H1 (cell line): ENCODE measurements around the gene NFKB1. TPM values are rescaled to one million over a fixed set of nuclear protein-coding genes. Genes with fewer than 3 reads are reported as not detected.

Experiments
- CTCF ChIA-PET: fragments of 300-600 bp; sonication (Branson Sonifier 250); formaldehyde crosslinking; loops from one replicate; lab custom pipeline; 2021; ENCODE audit not compliant: partially characterized antibody; lab: Charles Lee
- POLR2A ChIA-PET: fragments of 300-600 bp; sonication (Branson Sonifier 250); formaldehyde crosslinking; loops from one replicate; lab custom pipeline; 2021; ENCODE audit warnings: inconsistent platforms; ENCODE audit not compliant: partially characterized antibody; lab: Charles Lee
- DNase-seq, 2 experiments: peaks; one replicate each; pipeline versions ENCODE4 v3.0.0 to v3.0.0-alpha.2; 2010 to 2022; ENCODE audit warnings: low spot score in 2 of 2, low read depth in 1 of 2, mixed read lengths in 1 of 2
- FAIRE-seq: peaks from 2 replicates; lab custom pipeline; 2011; peaks lifted over from hg19 to GRCh38; lab: Jason Lieb, UNC
- H2AFZ ChIP-seq: 2 replicates; pipeline ENCODE4 v1.8.1; 2012; ENCODE audit warnings: low read length, inconsistent platforms
- H2AK5ac ChIP-seq: 2 replicates; pipeline ENCODE4 v1.6.1; 2013; ENCODE audit warnings: low read depth, low read length
- H2BK120ac ChIP-seq: replicated peaks from 2 replicates; pipeline ENCODE3; 2013; ENCODE audit warnings: low read depth, low read length, inconsistent platforms
- H2BK12ac ChIP-seq: 2 replicates; pipeline ENCODE4 v1.6.1; 2013; ENCODE audit warnings: low read depth, low read length
- H2BK15ac ChIP-seq: 2 replicates; pipeline ENCODE4 v1.6.1; 2013; ENCODE audit warnings: low read length
- H2BK20ac ChIP-seq: 2 replicates; pipeline ENCODE4 v1.6.1; 2013; ENCODE audit warnings: low read length
- H2BK5ac ChIP-seq: 2 replicates; pipeline ENCODE4 v1.6.1; 2013; ENCODE audit warnings: low read depth, low read length
- H3K14ac ChIP-seq: 2 replicates; pipeline ENCODE4 v1.6.1; 2013; ENCODE audit warnings: inconsistent platforms; ENCODE audit not compliant: insufficient read length
- H3K18ac ChIP-seq: 2 replicates; pipeline ENCODE4 v1.6.1; 2013; ENCODE audit warnings: low read length; ENCODE audit errors: extremely low read depth
- H3K23ac ChIP-seq: 2 replicates; pipeline ENCODE4 v1.6.1; 2013; ENCODE audit warnings: inconsistent platforms; ENCODE audit not compliant: insufficient read length
- H3K23me2 ChIP-seq: 2 replicates; pipeline ENCODE4 v1.6.1; 2013; ENCODE audit warnings: low read depth, low read length
- H3K27ac ChIP-seq: 2 replicates; pipeline ENCODE4 v1.6.1; 2011; ENCODE audit warnings: low read depth, low read length, inconsistent platforms
- H3K27me3 ChIP-seq, 4 experiments: replicated peaks in 1 of 4; 1 replicate in 1 of 4; 2 replicates in 3 of 4; pipeline versions ENCODE4 v1.6.1 to v1.8.1; 2011 to 2013; ENCODE audit warnings: low read length in 3 of 4, mild to moderate bottlenecking in 3 of 4, inconsistent platforms in 2 of 4, mixed read lengths in 2 of 4, moderate library complexity in 1 of 4; ENCODE audit not compliant: control insufficient read depth in 3 of 4, insufficient read depth in 3 of 4; ENCODE audit errors: extremely low read depth in 1 of 4
- H3K36me3 ChIP-seq, 4 experiments: 2 replicates each; pipeline versions ENCODE4 v1.6.1 to v1.8.1; 2011 to 2013; ENCODE audit warnings: mild to moderate bottlenecking in 4 of 4, low read length in 3 of 4, moderate library complexity in 2 of 4, control low read depth in 1 of 4, inconsistent platforms in 1 of 4; ENCODE audit not compliant: insufficient read depth in 4 of 4, control insufficient read depth in 2 of 4
- H3K4ac ChIP-seq: replicated peaks from 2 replicates; pipeline ENCODE3; 2013; ENCODE audit warnings: low read length, low read depth, mixed read lengths, inconsistent platforms; ENCODE audit not compliant: insufficient read length
- H3K4me1 ChIP-seq, 4 experiments: replicated peaks in 1 of 4; 1 replicate in 1 of 4; 2 replicates in 3 of 4; pipeline versions ENCODE4 v1.6.1 to v1.8.1; 2011 to 2013; ENCODE audit warnings: low read length in 3 of 4, inconsistent platforms in 2 of 4, mixed read lengths in 1 of 4; ENCODE audit not compliant: insufficient read depth in 4 of 4, control insufficient read depth in 3 of 4
- H3K4me2 ChIP-seq, 2 experiments: 2 replicates each; pipeline versions ENCODE4 v1.6.1 to v1.8.1; 2011 to 2013; ENCODE audit warnings: low read depth in 2 of 2, low read length in 2 of 2, control low read depth in 1 of 2, inconsistent platforms in 1 of 2, mild to moderate bottlenecking in 1 of 2; ENCODE audit not compliant: insufficient read depth in 1 of 2
- H3K4me3 ChIP-seq, 4 experiments: fragments of 200-600, 300-600 bp in 1 of 4; sonication (generic), shearing (Covaris generic), sonication (Bioruptor Twin) in 1 of 4; 2 replicates each; pipeline versions ENCODE4 v1.5.1 to v1.8.1; 2011 to 2016; ENCODE audit warnings: low read length in 4 of 4, low read depth in 3 of 4, control low read depth in 2 of 4, inconsistent platforms in 2 of 4, mild to moderate bottlenecking in 2 of 4, mixed read lengths in 1 of 4, moderate library complexity in 1 of 4; ENCODE audit not compliant: insufficient read depth in 2 of 4; ENCODE audit errors: extremely low read depth in 1 of 4
- H3K56ac ChIP-seq: replicated peaks from 2 replicates; pipeline ENCODE3; 2013; ENCODE audit warnings: low read depth, mild to moderate bottlenecking, mixed read lengths, low read length, inconsistent platforms; ENCODE audit not compliant: insufficient read length
- H3K79me1 ChIP-seq: 2 replicates; pipeline ENCODE4 v1.6.1; 2013; ENCODE audit warnings: low read depth, low read length, control low read depth
- H3K79me2 ChIP-seq, 2 experiments: 2 replicates each; pipeline versions ENCODE4 v1.6.1 to v1.8.1; 2012 to 2013; ENCODE audit warnings: low read length in 2 of 2, mild to moderate bottlenecking in 2 of 2, inconsistent platforms in 1 of 2; ENCODE audit not compliant: insufficient read depth in 2 of 2, control insufficient read depth in 1 of 2
- H3K9ac ChIP-seq, 4 experiments: replicated peaks in 1 of 4; 1 replicate in 1 of 4; 2 replicates in 3 of 4; pipeline versions ENCODE4 v1.6.1 to v1.8.1; 2011 to 2013; ENCODE audit warnings: low read depth in 3 of 4, low read length in 3 of 4, control low read depth in 2 of 4, mild to moderate bottlenecking in 2 of 4, moderate library complexity in 2 of 4, inconsistent platforms in 1 of 4; ENCODE audit errors: extremely low read depth in 1 of 4
- H3K9me3 ChIP-seq, 2 experiments: 2 replicates each; pipeline versions ENCODE4 v1.6.1 to v1.8.1; 2012 to 2013; ENCODE audit warnings: mild to moderate bottlenecking in 2 of 2, moderate library complexity in 2 of 2, control low read depth in 1 of 2, inconsistent platforms in 1 of 2, low read depth in 1 of 2, low read length in 1 of 2, mixed read lengths in 1 of 2; ENCODE audit not compliant: insufficient read depth in 2 of 2
- H4K20me1 ChIP-seq, 2 experiments: replicated peaks in 1 of 2; 2 replicates each; pipeline versions ENCODE3 to v1.8.1; 2011 to 2013; ENCODE audit warnings: inconsistent platforms in 2 of 2, low read length in 2 of 2, mild to moderate bottlenecking in 1 of 2; ENCODE audit not compliant: insufficient read depth in 2 of 2, control insufficient read depth in 1 of 2
- H4K5ac ChIP-seq: 2 replicates; pipeline ENCODE4 v1.6.1; 2013; ENCODE audit warnings: low read length, low read depth, mixed read lengths, inconsistent platforms; ENCODE audit not compliant: insufficient read length
- H4K8ac ChIP-seq: 2 replicates; pipeline ENCODE4 v1.8.0; 2013; ENCODE audit warnings: mild to moderate bottlenecking, moderate library complexity, low read length, inconsistent platforms; ENCODE audit not compliant: insufficient read depth; ENCODE audit errors: extremely low read depth
- H4K91ac ChIP-seq: replicated peaks from 2 replicates; pipeline ENCODE3; 2013; ENCODE audit warnings: low read length, mixed read lengths, inconsistent platforms; ENCODE audit not compliant: insufficient read length
- EP300 ChIP-seq, 2 experiments: IDR thresholded peaks; 1 replicate in 1 of 2; 2 replicates in 1 of 2; pipeline ENCODE4 v1.6.1; 2011 to 2012; ENCODE audit warnings: low read depth in 2 of 2, low read length in 2 of 2, mild to moderate bottlenecking in 2 of 2, borderline replicate concordance in 1 of 2, inconsistent platforms in 1 of 2, moderate library complexity in 1 of 2
- EZH2 ChIP-seq: fragments of 200-600 bp; sonication (generic); IDR thresholded peaks from 2 replicates; pipeline ENCODE4 v1.7.1; 2012; ENCODE audit warnings: low read depth, mild to moderate bottlenecking, moderate library complexity, low read length, inconsistent platforms; ENCODE audit not compliant: severe bottlenecking
- MAFK ChIP-seq: IDR thresholded peaks from 2 replicates; pipeline ENCODE4 v1.6.1; 2012; ENCODE audit warnings: low read depth, mild to moderate bottlenecking, improper control_type of control experiment, low read length
- POLR2A ChIP-seq, 2 experiments: IDR thresholded peaks; 1 replicate in 1 of 2; 2 replicates in 1 of 2; pipeline ENCODE4 v1.6.1; 2011; ENCODE audit warnings: low read depth in 2 of 2, low read length in 2 of 2, mild to moderate bottlenecking in 2 of 2; ENCODE audit errors: control extremely low read depth in 1 of 2
- TAF7 ChIP-seq: optimal IDR thresholded peaks from 2 replicates; pipeline ENCODE3; 2011; ENCODE audit warnings: low read depth, mild to moderate bottlenecking, inconsistent platforms, low read length, moderate library complexity, borderline replicate concordance
- YY1 ChIP-seq: IDR thresholded peaks from 2 replicates; pipeline ENCODE4 v1.6.1; 2011; ENCODE audit warnings: low read depth, mild to moderate bottlenecking, low read length
- WGBS, 2 experiments: shearing (Covaris generic) in 1 of 2; methylation state at CpG; one replicate each; pipeline versions ENCODE4 v1.1.6 to v1.1.7; 2013 to 2015; ENCODE audit warnings: low lambda C conversion rate in 2 of 2, mixed read lengths in 2 of 2, inconsistent platforms in 1 of 2, low coverage in 1 of 2, missing lambda C conversion rate in 1 of 2; ENCODE audit not compliant: insufficient replicate concordance in 2 of 2, insufficient coverage in 1 of 2, insufficient read length in 1 of 2; ENCODE audit errors: extremely low coverage in 1 of 2, missing lambda C conversion rate in 1 of 2; 5-methylcytosine and 5-hydroxymethylcytosine counted together
- polyA plus RNA-seq, 7 experiments: library from polyadenylated mRNA; depleted of rRNA in 3 of 7; stranded (reverse) in 5 of 7; unstranded in 2 of 7; fragments of >200 nt in 5 of 7; fragments of 200-250 nt in 2 of 7; gene quantifications; 1 replicate in 5 of 7; 2 replicates in 1 of 7; 4 replicates in 1 of 7; pipeline versions ENCODE4 v1.2.1 to v1.2.3, GENCODE V29; 2011 to 2013; ENCODE audit warnings: missing spikeins in 2 of 7, mixed read lengths in 2 of 7
- total RNA-seq: library from RNA; stranded (reverse); fragmentation: NEBNext Ultra II Directional; extraction: Animal tissue kit (Norgen Biotek cat#: 25700); gene quantifications from 2 replicates; pipeline ENCODE4 v1.2.1, GENCODE V29; 2021
- TF ChIP-seq, protein P1 (sequence below): IDR thresholded peaks from 2 replicates; pipeline ENCODE4 v1.6.1; 2012; ENCODE audit warnings: low read length, inconsistent platforms

The NFKB1 gene
- total and polyA plus RNA-seq, 2 of the 8 experiments (the other 6 are each of a cell fraction or from before 2014, with no cell fraction given): 2.9 to 6.8 TPM

DNA sequence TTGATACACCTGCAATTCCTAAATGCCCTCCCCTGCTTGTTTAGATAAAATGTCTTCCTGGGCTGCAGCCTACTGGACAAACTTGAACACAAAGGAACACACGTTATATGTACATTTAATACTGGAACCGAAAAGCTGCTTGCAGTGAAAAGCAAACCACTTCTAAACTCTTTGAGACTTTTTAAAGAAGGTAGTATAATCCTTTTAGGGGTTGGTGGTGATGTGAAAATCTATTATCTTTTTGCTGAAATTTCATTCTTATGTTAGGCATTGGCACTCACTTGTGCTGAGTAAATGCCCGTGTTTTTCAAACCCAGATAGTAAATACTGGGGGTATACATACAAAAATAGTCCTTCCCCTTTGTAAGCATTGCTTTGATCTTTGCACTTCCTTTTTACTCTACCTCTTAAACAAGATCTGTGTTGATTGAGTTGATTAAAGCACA is 2.2 kb downstream of the NFKB1 start:
- DNase-seq (no peak), FAIRE-seq (no peak)

More for the DNA sequence above, 2.2 kb downstream of the NFKB1 start:
- no peak overlapping the region for H3K56ac ChIP-seq
- H3K36me3 ChIP-seq: no peaks in the 10 kb centered on the region
- no peaks in the 10 kb centered on the region for H3K9me3 ChIP-seq
- no peak overlapping the region for H2AFZ ChIP-seq
- no peak overlapping the region for H2BK5ac ChIP-seq
- H2BK120ac ChIP-seq: no peak overlapping the region
- no peak overlapping the region for H2BK15ac ChIP-seq
- H3K79me1 ChIP-seq: no peaks in the 10 kb centered on the region
- no peak overlapping the region for H3K14ac ChIP-seq
- ChIA-PET POLR2A (no interaction called here), CTCF (interaction anchor here (0.7 to 0.8 kb wide), 2 partner anchors 8 to 17 kb away, joined by 3 read pairs; no protein-coding TSS in a partner anchor)
- H4K20me1 ChIP-seq: no peaks in the 10 kb centered on the region
- no peak overlapping the region for H3K9ac ChIP-seq
- no peak overlapping the region for H2BK20ac ChIP-seq
- H3K4me3 ChIP-seq: no peak overlapping the region
- no peak overlapping the region for H3K27ac ChIP-seq
- H4K8ac ChIP-seq: no peak overlapping the region
- 85% methylated on average over 3 of the region's 3 CpGs; no CpG with 5 or more reads in 1 of the 2 experiments for WGBS, 2 experiments
- no peaks in the 10 kb centered on the region for H3K79me2 ChIP-seq
- no peaks in the 10 kb centered on the region for H3K4me1 ChIP-seq
- no peak overlapping the region for H3K4me2 ChIP-seq
- no peak overlapping the region for H4K91ac ChIP-seq
- H3K23ac ChIP-seq: no peak overlapping the region
- TF ChIP-seq EP300 (IDR thresholded peaks at IDR 0.05; ENCODE audit: borderline replicate concordance in 1 of 2, low read depth in 2 of 2, low read length in 2 of 2): no peak
- no peak for TF ChIP-seq TAF7
- TF ChIP-seq, protein P1, sequence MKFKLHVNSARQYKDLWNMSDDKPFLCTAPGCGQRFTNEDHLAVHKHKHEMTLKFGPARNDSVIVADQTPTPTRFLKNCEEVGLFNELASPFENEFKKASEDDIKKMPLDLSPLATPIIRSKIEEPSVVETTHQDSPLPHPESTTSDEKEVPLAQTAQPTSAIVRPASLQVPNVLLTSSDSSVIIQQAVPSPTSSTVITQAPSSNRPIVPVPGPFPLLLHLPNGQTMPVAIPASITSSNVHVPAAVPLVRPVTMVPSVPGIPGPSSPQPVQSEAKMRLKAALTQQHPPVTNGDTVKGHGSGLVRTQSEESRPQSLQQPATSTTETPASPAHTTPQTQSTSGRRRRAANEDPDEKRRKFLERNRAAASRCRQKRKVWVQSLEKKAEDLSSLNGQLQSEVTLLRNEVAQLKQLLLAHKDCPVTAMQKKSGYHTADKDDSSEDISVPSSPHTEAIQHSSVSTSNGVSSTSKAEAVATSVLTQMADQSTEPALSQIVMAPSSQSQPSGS: no peak
- no peak for TF ChIP-seq MAFK
- TF ChIP-seq POLR2A (IDR thresholded peaks at IDR 0.05; ENCODE audit: control extremely low read depth in 1 of 2, low read depth in 2 of 2, low read length in 2 of 2): no peak
- no peak for TF ChIP-seq YY1
- no peak for TF ChIP-seq EZH2
- H3K27me3 ChIP-seq: peaks cover 0 to 6% (median 4%) of the 10 kb centered on the region in 4 experiments; a peak in 2 of 7 replicates
- no peak overlapping the region for H3K18ac ChIP-seq
- H4K5ac ChIP-seq: no peak overlapping the region
- H3K4ac ChIP-seq: no peak overlapping the region
- peaks cover 5% of the 10 kb centered on the region; the same call in 1 of the 2 replicates for H3K23me2 ChIP-seq
- H2AK5ac ChIP-seq: no peak overlapping the region
- H2BK12ac ChIP-seq: no peak overlapping the region
